DOHH2 (cell line): ENCODE data around the gene ABCA3.

Source experiments
- H3F3A ChIP-seq: fragments of 200-600 bp; sonication (generic), shearing (Covaris generic); 2 replicates; pipeline ENCODE4 v1.6.0; 2016; ENCODE audit warnings: antibody characterized with exemption, mild to moderate bottlenecking; ENCODE audit not compliant: control insufficient read depth, insufficient read depth
- H3K27ac ChIP-seq: fragments of 200-600 bp; sonication (generic); 2 replicates; pipeline ENCODE4 v1.5.1; 2014; ENCODE audit warnings: low read depth, mild to moderate bottlenecking, low read length, moderate library complexity
- H3K27me3 ChIP-seq: fragments of 200-600 bp; sonication (generic); 2 replicates; pipeline ENCODE4 v1.6.1; 2014; ENCODE audit warnings: mild to moderate bottlenecking, low read length, mixed read lengths; ENCODE audit not compliant: control insufficient read depth
- H3K36me3 ChIP-seq: fragments of 200-600 bp; sonication (generic); 2 replicates; pipeline ENCODE4 v1.6.1; 2014; ENCODE audit warnings: mild to moderate bottlenecking, low read length, moderate library complexity, mixed read lengths; ENCODE audit not compliant: control insufficient read depth
- H3K4me1 ChIP-seq: fragments of 200-600 bp; sonication (generic); 2 replicates; pipeline ENCODE4 v1.6.1; 2014; ENCODE audit warnings: mild to moderate bottlenecking, low read length, mixed read lengths; ENCODE audit not compliant: control insufficient read depth
- H3K4me2 ChIP-seq: fragments of 200-600 bp; sonication (generic); 2 replicates; pipeline ENCODE4 v1.6.0; 2014; ENCODE audit warnings: mild to moderate bottlenecking, low read length, moderate library complexity
- H3K4me3 ChIP-seq: fragments of 200-600 bp; sonication (generic); 2 replicates; pipeline ENCODE4 v1.5.1; 2014; ENCODE audit warnings: mild to moderate bottlenecking, low read length, mixed read lengths
- H3K79me2 ChIP-seq: fragments of 200-600 bp; sonication (generic); 2 replicates; pipeline ENCODE4 v1.6.1; 2014; ENCODE audit warnings: mild to moderate bottlenecking, low read length, mixed read lengths; ENCODE audit not compliant: control insufficient read depth
- H3K9me2 ChIP-seq: fragments of 200-600 bp; sonication (generic); replicated peaks from 2 replicates; pipeline ENCODE4 v1.6.1; 2014; ENCODE audit warnings: mild to moderate bottlenecking, low read length, mixed read lengths; ENCODE audit not compliant: control insufficient read depth
- H3K9me3 ChIP-seq: fragments of 200-600 bp; sonication (generic); 2 replicates; pipeline ENCODE4 v1.6.1; 2014; ENCODE audit warnings: antibody characterized with exemption, low read length, mixed read lengths; ENCODE audit not compliant: control insufficient read depth, insufficient read depth
- H4K20me1 ChIP-seq: fragments of 200-600 bp; sonication (generic); 2 replicates; pipeline ENCODE4 v1.6.0; 2014; ENCODE audit warnings: low read depth, mild to moderate bottlenecking, antibody characterized with exemption, low read length, moderate library complexity; ENCODE audit not compliant: control insufficient read depth, insufficient read depth
- EZH2phosphoT487 ChIP-seq: fragments of 200-600 bp; sonication (generic); IDR thresholded peaks from 2 replicates; pipeline ENCODE4 v1.6.1; 2017; ENCODE audit warnings: borderline replicate concordance, mild to moderate bottlenecking, antibody characterized with exemption, low read length, moderate library complexity, mixed read lengths
- TF ChIP-seq, protein P1 (sequence below): fragments of 200-600 bp; sonication (generic); IDR thresholded peaks from one replicate; pipeline ENCODE4 v1.5.1; 2014; ENCODE audit warnings: antibody characterized with exemption, mild to moderate bottlenecking, low read depth, low read length; ENCODE audit not compliant: poor library complexity, severe bottlenecking

ABCA3 gene

DNA sequence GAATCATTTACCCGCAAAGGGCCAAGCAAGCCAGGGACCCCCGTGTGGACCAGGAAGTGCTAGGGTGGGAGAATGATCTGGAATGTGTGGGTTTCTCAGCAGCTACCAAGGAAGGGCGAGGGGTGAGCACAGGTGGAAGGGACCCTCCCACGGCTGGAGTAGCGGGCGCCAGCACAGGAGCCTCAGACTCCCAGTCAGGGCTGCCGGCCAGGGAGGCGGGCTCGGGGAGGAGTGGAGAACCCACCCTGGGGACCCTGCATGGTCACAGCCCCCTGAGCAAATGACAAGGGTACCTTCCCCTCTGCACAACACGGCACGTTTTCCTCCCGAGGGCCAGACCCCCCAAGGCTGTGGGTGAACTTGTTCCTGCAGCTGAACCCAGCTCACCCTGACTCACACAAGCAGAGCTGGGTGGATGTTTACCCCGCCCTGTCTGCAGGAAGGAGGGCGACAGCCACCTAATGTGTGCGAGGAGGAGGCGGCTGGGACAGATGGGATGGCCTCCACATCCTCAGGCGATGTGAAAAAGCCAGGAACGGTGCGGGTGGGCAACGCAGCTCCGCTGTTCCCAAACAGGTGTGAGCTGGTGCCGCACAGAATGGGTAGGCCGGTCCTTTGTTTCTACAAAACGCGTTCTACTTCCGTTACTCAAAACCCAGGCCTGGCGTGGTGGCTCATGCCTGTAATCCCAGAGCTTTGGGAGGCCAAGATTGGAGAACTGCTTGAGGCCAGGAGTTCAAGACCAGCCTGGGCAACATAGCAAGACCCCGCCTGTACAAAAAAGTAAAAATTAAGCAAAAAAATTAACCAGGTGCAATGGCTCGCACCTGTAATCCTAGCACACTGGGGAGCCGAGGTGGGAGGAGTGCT is 95.4 kb downstream of the ABCA3 start:
- peaks cover 19% of the 10 kb centered on the region for H3K79me2 ChIP-seq
- no peaks in the 10 kb centered on the region for H4K20me1 ChIP-seq
- TF ChIP-seq EZH2phosphoT487, result no peak
- TF ChIP-seq, protein P1, sequence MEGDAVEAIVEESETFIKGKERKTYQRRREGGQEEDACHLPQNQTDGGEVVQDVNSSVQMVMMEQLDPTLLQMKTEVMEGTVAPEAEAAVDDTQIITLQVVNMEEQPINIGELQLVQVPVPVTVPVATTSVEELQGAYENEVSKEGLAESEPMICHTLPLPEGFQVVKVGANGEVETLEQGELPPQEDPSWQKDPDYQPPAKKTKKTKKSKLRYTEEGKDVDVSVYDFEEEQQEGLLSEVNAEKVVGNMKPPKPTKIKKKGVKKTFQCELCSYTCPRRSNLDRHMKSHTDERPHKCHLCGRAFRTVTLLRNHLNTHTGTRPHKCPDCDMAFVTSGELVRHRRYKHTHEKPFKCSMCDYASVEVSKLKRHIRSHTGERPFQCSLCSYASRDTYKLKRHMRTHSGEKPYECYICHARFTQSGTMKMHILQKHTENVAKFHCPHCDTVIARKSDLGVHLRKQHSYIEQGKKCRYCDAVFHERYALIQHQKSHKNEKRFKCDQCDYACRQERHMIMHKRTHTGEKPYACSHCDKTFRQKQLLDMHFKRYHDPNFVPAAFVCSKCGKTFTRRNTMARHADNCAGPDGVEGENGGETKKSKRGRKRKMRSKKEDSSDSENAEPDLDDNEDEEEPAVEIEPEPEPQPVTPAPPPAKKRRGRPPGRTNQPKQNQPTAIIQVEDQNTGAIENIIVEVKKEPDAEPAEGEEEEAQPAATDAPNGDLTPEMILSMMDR, result no peak
- H3K4me1 ChIP-seq, result peaks cover 3% of the 10 kb centered on the region
- H3K4me3 ChIP-seq, result no peak overlapping the region
- H3K27ac ChIP-seq, result no peak overlapping the region
- no peaks in the 10 kb centered on the region for H3K9me2 ChIP-seq
- H3K27me3 ChIP-seq, result no peaks in the 10 kb centered on the region
- H3F3A ChIP-seq, result 0 out of 2 replicates have a peak, but pooled peaks cover 5% of the 10 kb centered on the region
- peaks cover 54% of the 10 kb centered on the region for H3K36me3 ChIP-seq
- no peaks in the 10 kb centered on the region for H3K9me3 ChIP-seq
- H3K4me2 ChIP-seq, result no peak overlapping the region

GRCh38 chr16:2244301-2244700 is 96.2 kb downstream of the ABCA3 start:
- no peak overlapping the region for H3K27ac ChIP-seq
- H4K20me1 ChIP-seq, result no peaks in the 10 kb centered on the region
- H3K27me3 ChIP-seq, result no peaks in the 10 kb centered on the region
- H3K4me3 ChIP-seq, result no peak overlapping the region
- H3K4me1 ChIP-seq, result no peaks in the 10 kb centered on the region
- no peaks in the 10 kb centered on the region for H3K9me2 ChIP-seq
- H3K9me3 ChIP-seq, result no peaks in the 10 kb centered on the region
- H3K36me3 ChIP-seq, result peaks cover 57% of the 10 kb centered on the region
- peaks cover 11% of the 10 kb centered on the region for H3K79me2 ChIP-seq
- H3F3A ChIP-seq, result peaks cover 12% of the 10 kb centered on the region; the same call in 1 of the 2 replicates
- TF ChIP-seq EZH2phosphoT487, result no peak
- TF ChIP-seq, protein P1, result no peak
- H3K4me2 ChIP-seq, result no peak overlapping the region

DNA sequence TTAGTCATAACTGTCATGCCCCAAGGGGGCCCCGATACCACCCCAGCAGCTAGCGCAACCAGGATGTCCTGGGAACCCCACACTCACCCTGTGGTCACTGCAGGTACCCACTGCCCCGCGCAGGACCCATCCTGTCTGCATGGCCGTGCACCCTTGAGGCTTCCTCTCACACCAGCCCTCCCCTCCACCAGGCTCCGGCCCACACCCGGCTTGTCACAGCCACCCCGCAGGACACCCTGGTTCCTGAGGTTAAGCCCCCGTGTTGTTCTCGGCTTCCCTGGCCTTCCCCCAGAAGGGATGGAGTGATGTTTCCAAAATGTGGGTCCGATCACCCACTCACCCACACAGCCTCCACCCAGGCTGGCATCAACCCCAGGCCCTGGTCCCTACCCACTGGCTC is 96.7 kb downstream of the ABCA3 start:
- no peaks in the 10 kb centered on the region for H3K9me2 ChIP-seq
- no peak overlapping the region for H3K4me3 ChIP-seq
- peaks cover 15% of the 10 kb centered on the region; the same call in 1 of the 2 replicates for H3F3A ChIP-seq
- TF ChIP-seq, protein P1, result no peak
- no peak for TF ChIP-seq EZH2phosphoT487
- peaks cover 55% of the 10 kb centered on the region for H3K36me3 ChIP-seq
- H4K20me1 ChIP-seq, result no peaks in the 10 kb centered on the region
- H3K9me3 ChIP-seq, result no peaks in the 10 kb centered on the region
- no peaks in the 10 kb centered on the region for H3K4me1 ChIP-seq
- no peak overlapping the region for H3K4me2 ChIP-seq
- H3K27me3 ChIP-seq, result no peaks in the 10 kb centered on the region
- peaks cover 8% of the 10 kb centered on the region for H3K79me2 ChIP-seq
- H3K27ac ChIP-seq, result no peak overlapping the region
